GM18505 (cell line): ENCODE results near the gene ENOSF1.
"Not testable (repeated sequence)": the region's sequence is repeated elsewhere in the genome, so short reads cannot be mapped to it uniquely, and the experiment has no call there.

Experiments used
- ATAC-seq: cut with Tn5 transposase; IDR thresholded peaks from one replicate; pipeline ENCODE4 v1.9.1; 2021; ENCODE audit not compliant: unreplicated experiment
- POLR2A ChIP-seq: IDR thresholded peaks from 4 replicates; pipeline ENCODE4 v1.6.1; 2011; ENCODE audit warnings: borderline replicate concordance; ENCODE audit not compliant: insufficient read depth, insufficient read length; ENCODE audit errors: extremely low read depth

The ENOSF1 gene

DNA sequence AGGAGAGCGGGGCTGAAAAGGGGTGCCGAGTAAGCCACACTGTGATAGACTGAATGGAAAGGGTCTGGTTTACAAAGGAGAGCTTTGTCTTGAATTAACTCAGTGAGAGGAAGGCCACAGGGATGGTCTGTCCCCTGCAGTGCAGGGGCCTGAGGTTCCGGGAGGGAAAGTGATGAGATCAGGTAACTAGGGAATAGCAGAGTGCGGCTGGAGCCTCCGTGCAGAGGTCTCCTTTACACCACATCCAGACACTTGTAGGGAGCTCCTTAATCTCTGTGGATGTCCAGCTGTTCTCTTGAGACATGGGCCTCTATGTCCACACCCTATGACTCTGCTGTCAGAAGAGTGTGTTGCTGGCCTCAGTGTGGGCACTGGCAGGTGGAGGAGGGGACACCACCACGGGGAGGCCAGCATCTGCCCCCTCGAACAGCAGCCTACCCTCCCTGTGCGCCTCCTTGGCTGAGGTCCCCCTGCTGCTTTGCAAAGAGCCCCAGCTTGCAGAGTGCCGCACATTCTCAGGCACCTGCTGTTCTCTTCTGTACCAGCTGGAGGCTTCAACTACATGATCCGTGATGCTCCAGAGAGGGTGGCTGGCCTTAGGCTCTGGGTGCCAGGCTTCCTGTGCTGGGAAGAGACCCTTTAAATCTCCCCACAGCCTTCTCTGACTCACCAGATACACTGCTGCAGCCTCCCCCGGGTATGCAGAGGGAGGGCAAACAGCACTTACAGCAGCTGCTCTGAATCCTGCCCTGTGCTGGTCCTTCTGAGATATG is 25.9 kb downstream of the ENOSF1 start:
- ATAC-seq, result no peak
- TF ChIP-seq POLR2A, result no peak

DNA sequence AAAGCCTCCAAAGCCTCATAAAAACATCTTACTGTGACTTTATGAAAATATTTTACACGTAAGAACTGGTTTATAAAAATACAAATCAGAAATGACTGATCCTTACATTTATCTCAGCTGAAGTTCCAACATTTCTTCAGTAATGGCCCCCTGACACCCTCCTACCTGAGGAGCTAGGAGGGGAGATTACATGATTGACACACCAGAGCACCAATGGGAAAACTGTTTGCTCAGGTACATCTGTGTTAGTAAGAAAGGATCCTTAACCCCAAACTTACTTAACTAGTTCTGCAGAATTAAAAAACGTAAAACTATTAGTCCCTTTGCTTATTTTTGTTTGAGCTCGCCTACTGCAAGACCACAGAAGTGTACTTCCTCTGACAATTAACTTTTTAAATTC is 27.0 kb downstream of the ENOSF1 start:
- no peak for ATAC-seq
- no peak for TF ChIP-seq POLR2A

DNA sequence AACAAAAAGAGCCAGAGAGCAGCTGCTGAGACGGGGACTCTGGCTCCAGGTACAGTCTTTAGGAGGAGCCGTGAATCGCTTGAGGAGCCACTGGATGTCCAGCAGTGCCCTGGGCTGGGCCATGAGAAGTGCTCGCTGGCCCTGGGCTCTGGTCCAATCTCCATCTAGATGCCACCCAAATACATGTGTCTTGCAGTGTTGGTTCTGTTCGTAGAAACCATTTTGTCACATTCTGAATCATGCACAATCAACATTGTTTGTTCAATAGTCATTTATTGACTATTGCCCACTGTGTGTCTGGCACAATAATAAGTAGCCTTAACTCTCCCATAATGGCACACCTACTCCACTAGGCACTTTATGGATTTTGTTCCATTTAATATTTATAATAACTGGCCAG is 28.9 kb downstream of the ENOSF1 start:
- ATAC-seq, result no peak

DNA sequence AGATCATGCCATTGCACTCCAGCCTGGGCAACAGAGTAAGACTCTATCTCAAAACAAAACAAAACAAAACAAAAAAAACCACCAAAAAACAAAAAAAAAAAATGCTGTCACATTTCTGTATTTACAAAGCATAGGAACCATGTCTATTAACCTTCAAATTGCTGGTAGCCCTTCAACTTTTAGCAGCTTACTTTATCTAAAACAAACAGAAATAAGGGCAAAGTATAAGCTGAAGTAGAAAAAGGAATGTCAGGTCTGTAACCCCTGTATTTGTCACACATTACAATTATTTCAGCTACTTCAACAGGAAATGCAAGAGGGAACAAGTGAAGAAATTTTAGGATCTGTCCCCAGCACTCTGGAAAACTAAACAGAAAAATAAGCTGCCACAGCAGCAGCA is 29.6 kb downstream of the ENOSF1 start:
- no peak for TF ChIP-seq POLR2A
- no peak for ATAC-seq

More for the DNA sequence above, 28.9 kb downstream of the ENOSF1 start:
- TF ChIP-seq POLR2A, result no peak

DNA sequence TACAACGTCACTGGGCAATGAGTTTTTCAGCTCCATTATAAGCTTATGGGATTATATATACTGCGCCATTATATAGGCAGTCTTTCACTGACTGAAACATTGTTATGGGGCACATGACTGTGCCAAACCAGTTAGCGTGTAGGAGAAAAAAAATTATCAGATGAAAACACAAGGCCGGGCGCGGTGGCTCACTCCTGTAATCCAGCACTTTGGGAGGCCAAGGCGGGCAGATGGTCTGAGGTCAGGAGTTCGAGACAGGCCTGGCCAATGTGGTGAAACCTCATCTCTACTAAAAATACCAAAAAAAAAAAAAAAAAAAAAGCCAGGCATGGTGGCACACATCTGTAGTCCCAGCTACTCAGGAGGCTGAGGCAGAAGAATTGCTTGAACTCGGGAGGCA is 30.0 kb downstream of the ENOSF1 start:
- ATAC-seq, result not testable (repeated sequence)

DNA sequence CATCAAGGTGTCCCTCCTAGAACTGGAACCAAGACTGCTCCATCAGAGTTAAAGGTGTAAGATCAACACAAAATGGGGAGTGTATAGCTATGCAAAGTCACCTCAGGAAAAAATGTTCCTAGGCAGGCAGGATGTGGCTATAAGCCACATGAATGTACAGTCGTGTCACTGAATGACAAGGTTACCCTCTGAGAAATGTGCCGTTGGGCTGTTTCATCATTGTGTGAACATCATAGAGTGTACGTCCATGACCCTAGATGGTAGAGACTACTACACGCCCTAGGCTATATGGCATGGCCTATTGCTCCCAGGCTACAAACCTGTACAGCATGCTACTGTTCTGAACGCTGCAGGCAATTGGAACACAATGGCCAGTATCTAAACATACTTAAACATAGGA is 30.4 kb downstream of the ENOSF1 start:
- no peak for ATAC-seq
- TF ChIP-seq POLR2A, result no peak

DNA sequence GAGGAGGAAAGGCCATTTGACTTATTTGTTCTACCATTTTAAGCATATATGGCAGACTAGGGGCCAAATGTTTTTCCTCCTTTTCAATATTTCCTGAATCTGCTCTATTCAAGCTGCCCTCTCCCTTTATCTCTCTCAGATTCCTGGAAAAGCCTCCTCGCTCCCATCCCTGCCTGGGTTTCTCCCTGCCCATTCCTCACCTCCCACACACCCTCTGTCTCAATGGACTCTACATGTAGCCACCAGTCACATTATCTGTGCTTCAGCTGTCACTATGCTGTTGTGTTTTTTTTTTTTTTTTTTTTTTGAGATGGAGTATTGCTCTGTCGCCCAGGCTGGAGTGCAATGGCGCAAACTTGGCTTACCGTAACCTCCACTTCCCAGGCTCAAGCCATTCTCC is 32.0 kb downstream of the ENOSF1 start:
- ATAC-seq, result no peak
- TF ChIP-seq POLR2A, result no peak

DNA sequence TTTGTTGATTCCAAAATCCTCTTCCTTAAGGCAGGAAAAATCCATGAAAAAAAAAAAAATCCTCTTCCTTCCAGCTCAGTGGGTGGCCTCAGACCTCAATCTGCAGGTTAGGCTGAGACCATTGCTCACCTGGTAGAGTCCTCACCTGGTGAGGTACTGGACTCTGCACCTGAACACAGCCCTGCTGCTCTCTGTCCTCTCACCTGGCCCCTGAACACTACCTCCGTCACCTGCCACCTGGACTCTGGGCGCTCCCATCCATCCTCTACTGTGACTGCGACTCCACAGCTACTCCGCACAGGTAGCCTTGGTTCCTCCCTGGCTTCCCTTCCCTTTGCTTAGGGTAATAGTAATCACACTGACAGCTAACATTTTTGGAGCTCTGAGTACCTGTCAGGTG is 32.9 kb downstream of the ENOSF1 start:
- no peak for TF ChIP-seq POLR2A
- no peak for ATAC-seq

DNA sequence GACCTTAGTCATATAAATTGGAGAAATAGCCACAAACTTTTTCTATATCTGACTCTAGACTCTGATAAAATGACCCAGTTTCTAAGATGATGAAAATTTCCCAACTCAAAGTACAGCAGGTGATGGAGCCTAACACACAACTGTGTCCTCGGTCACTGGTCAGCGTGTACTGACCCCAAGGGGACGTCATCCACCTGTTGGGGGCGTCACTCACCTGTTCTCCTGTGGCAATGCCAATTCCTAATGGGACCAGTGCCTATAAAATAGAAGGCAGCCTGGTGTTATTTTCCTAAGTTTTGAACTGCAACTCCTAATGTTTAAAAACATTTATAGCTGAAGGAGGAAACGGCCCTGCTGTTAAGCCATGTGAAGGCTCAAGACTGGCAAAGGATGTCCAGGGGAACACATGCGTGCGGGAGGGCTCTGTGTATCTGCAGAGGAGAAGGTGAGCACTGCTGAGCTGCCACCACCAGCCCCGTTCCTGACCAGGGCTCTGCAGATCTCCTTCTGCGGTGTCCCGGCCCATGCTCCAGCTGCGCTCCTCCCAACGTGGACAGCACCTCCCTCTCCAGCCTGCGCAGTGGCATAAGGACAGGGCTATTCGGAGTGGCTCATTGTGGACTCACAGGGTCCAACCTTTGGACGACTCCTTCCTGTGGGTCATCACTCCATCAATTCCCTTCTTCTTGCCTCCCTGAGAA is 33.8 kb downstream of the ENOSF1 start:
- TF ChIP-seq POLR2A, result no peak
- ATAC-seq, result no peak

DNA sequence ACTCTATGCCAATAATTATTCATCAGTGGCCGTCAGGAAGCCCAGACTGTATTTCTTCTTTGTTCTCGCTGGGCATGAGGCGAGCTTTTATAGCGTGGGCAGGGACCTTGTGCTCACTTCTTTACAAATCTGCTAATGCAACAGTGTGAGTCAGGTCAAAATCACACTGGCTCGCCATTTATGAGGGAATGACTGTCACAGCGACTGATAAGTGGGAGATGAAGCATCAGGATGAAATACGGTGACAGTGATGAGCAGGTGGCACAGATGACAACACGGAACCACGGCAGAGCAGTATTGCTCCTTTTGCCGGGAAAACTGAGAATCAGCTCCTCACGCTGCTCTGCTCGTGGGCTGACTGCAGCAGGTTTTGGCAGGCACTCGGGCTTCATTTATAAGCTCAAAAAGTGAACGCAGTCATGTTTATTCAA is 34.5 kb downstream of the ENOSF1 start:
- no peak for TF ChIP-seq POLR2A
- ATAC-seq, result no peak

DNA sequence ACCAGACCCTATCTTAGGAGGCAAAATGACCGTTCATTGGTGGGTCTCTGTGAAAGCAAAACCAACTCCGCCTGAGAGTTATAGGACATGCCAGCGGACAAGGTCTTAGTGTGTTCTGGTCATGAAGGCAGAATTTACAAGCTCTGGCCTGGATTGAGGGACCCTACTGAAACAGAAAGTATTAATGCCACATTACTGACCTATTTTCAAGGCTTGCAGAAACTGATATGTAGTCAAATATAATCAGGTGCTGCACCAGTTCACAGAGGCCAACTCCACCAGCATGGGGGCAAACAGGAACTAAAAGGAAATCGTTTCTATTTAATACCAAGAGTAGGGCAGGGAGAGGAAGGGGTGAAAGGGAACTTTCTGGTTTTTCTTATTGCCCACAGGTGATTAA is 35.3 kb downstream of the ENOSF1 start:
- no peak for TF ChIP-seq POLR2A
- no peak for ATAC-seq

DNA sequence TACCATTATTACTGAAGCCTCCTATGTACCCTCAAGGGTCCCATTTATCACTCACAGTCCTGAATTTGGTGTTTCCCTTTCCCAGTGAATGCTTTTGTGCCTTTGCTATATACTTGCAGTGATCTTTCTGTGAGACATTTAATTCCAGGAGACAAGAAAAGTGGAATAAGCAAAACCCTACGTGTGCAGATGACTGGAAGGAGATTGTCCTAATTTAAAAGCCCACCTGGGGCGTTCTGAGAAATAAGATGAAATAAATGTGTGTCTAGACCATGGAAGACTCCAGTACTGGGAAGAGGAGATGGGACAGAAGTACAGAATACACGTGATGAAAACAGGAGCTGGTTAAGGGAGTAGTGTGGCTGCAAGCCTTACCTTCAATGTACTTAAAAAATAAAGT is 35.7 kb downstream of the ENOSF1 start:
- ATAC-seq, result no peak
- no peak for TF ChIP-seq POLR2A

DNA sequence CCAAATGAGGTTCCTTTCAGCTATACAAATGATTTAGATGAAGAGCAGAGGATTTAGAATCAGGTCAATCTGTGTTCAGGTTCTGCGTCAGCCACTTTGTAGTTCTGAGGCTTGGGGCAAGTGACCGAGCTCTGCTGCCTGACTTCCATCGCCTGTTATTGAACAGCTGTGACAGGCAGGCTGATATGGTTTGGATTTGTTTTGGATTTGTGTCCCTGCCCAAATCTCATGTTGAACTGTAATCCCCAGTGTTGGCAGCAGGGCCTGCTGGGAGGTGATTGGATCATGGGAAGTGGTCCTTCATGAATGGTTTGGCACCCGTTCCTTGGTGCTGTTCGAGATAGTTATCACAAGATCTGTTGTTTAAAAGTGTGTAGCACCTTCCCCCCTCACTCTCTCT is 36.4 kb downstream of the ENOSF1 start:
- no peak for TF ChIP-seq POLR2A

DNA sequence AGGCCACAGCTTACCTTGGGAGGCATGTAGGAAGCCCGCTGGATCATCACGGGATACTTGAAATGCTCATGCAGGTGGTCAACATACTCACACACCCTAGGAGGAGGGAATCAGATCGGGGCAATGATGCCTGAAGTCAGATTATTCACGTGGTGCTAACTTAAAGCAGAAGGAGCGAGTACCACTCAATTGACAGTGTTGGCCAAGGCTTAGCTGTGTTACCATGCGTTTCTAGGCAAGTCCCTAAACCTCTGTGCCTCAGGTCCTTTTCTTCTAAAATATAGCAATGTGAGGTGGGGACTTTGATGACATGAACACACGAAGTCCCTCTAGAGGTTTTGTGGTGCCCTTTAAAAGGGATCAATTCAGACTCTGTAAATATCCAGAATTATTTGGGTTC is 37.1 kb downstream of the ENOSF1 start:
- ATAC-seq, result no peak
- TF ChIP-seq POLR2A, result no peak

More for the DNA sequence above, 36.4 kb downstream of the ENOSF1 start:
- no peak for ATAC-seq
